Rectal smooth muscle tissue (tissue), 1 donor: ENCODE results near the gene GPR3.
A peak's percentile ranks its signal among the peaks of the same experiment; 100 is the strongest.
"Not testable (repeated sequence)": the region's sequence is repeated elsewhere in the genome, so short reads cannot be mapped to it uniquely, and the experiment has no call there.

ENCODE experiments used
- H3K27ac ChIP-seq: one replicate; pipeline ENCODE4 v1.7.0; 2013; ENCODE audit warnings: low read depth, low read length, inconsistent platforms
- H3K27me3 ChIP-seq: one replicate; pipeline ENCODE4 v1.7.0; 2013; ENCODE audit warnings: low read length; ENCODE audit not compliant: control insufficient read depth, insufficient read depth
- H3K36me3 ChIP-seq: one replicate; pipeline ENCODE4 v1.7.0; 2013; ENCODE audit warnings: low read length; ENCODE audit not compliant: control insufficient read depth, insufficient read depth
- H3K4me1 ChIP-seq: one replicate; pipeline ENCODE4 v1.7.0; 2013; ENCODE audit warnings: low read length; ENCODE audit not compliant: control insufficient read depth, insufficient read depth
- H3K4me3 ChIP-seq: one replicate; pipeline ENCODE4 v1.7.0; 2013; ENCODE audit warnings: low read length
- H3K9ac ChIP-seq: one replicate; pipeline ENCODE4 v1.7.0; 2013; ENCODE audit warnings: low read length

The GPR3 gene

GRCh38 chr1:27402349-27402754 lies 9.9 kb downstream of the GPR3 start:
- peaks cover 29% of the 10 kb centered on the region for H3K4me1 ChIP-seq
- peaks cover 8% of the 10 kb centered on the region for H3K36me3 ChIP-seq
- no peak overlapping the region for H3K9ac ChIP-seq
- no peaks in the 10 kb centered on the region for H3K27me3 ChIP-seq
- peak overlapping the region; percentile 76 for H3K27ac ChIP-seq
- no peak overlapping the region for H3K4me3 ChIP-seq

GRCh38 chr1:27403065-27403726 lies 10.8 kb downstream of the GPR3 start:
- H3K27ac ChIP-seq: peak overlapping the region; percentile 76
- H3K4me1 ChIP-seq: peaks cover 29% of the 10 kb centered on the region
- H3K27me3 ChIP-seq: no peaks in the 10 kb centered on the region
- no peak overlapping the region for H3K9ac ChIP-seq
- H3K4me3 ChIP-seq: no peak overlapping the region
- H3K36me3 ChIP-seq: peaks cover 14% of the 10 kb centered on the region

- Histone ChIP-seq H3K9ac (no peak overlapping the region), H3K36me3 (peaks cover 21% of the 10 kb centered on the region), H3K27ac (peak overlapping the region; percentile 76), H3K4me1 (peaks cover 29% of the 10 kb centered on the region), H3K27me3 (no peaks in the 10 kb centered on the region), H3K4me3 (no peak overlapping the region)
Observed at GRCh38 chr1:27403931-27404330, 11.5 kb downstream of the GPR3 start.

GRCh38 chr1:27405074-27405473 lies 12.7 kb downstream of the GPR3 start:
- Histone ChIP-seq H3K4me3 (no peak overlapping the region), H3K36me3 (peaks cover 23% of the 10 kb centered on the region), H3K27me3 (no peaks in the 10 kb centered on the region), H3K9ac (no peak overlapping the region), H3K4me1 (peaks cover 27% of the 10 kb centered on the region), H3K27ac (peak overlapping the region; percentile 45)

- H3K4me1 ChIP-seq: peaks cover 27% of the 10 kb centered on the region
- not testable (repeated sequence) for H3K4me3 ChIP-seq, H3K9ac ChIP-seq, H3K27me3 ChIP-seq, H3K27ac ChIP-seq
- peaks cover 29% of the 10 kb centered on the region for H3K36me3 ChIP-seq
Observed at GRCh38 chr1:27405598-27406361, 13.4 kb downstream of the GPR3 start.

GRCh38 chr1:27406362-27406680 lies 13.9 kb downstream of the GPR3 start:
- H3K27me3 ChIP-seq: no peaks in the 10 kb centered on the region
- peaks cover 34% of the 10 kb centered on the region for H3K36me3 ChIP-seq
- H3K27ac ChIP-seq: no peak overlapping the region
- H3K9ac ChIP-seq: no peak overlapping the region
- H3K4me1 ChIP-seq: peaks cover 27% of the 10 kb centered on the region
- no peak overlapping the region for H3K4me3 ChIP-seq

GRCh38 chr1:27406791-27407190 lies 14.4 kb downstream of the GPR3 start:
- not testable (repeated sequence) for H3K4me3 ChIP-seq, H3K27ac ChIP-seq, H3K9ac ChIP-seq, H3K27me3 ChIP-seq
- peaks cover 34% of the 10 kb centered on the region for H3K36me3 ChIP-seq
- H3K4me1 ChIP-seq: peaks cover 27% of the 10 kb centered on the region

GRCh38 chr1:27408151-27408550 lies 15.7 kb downstream of the GPR3 start:
- Histone ChIP-seq H3K4me3 (no peak overlapping the region), H3K4me1 (peaks cover 16% of the 10 kb centered on the region), H3K36me3 (peaks cover 44% of the 10 kb centered on the region), H3K9ac (no peak overlapping the region), H3K27ac (no peak overlapping the region), H3K27me3 (no peaks in the 10 kb centered on the region)

- H3K4me1 ChIP-seq: peaks cover 6% of the 10 kb centered on the region
- H3K9ac ChIP-seq: no peak overlapping the region
- H3K4me3 ChIP-seq: no peak overlapping the region
- no peaks in the 10 kb centered on the region for H3K27me3 ChIP-seq
- no peak overlapping the region for H3K27ac ChIP-seq
- peaks cover 49% of the 10 kb centered on the region for H3K36me3 ChIP-seq
Observed at GRCh38 chr1:27409669-27410068, 17.2 kb downstream of the GPR3 start.

GRCh38 chr1:27410709-27411108 lies 18.3 kb downstream of the GPR3 start:
- Histone ChIP-seq H3K27me3 (no peaks in the 10 kb centered on the region), H3K4me3 (no peak overlapping the region), H3K9ac (no peak overlapping the region), H3K36me3 (peaks cover 54% of the 10 kb centered on the region), H3K27ac (no peak overlapping the region), H3K4me1 (no peaks in the 10 kb centered on the region)

GRCh38 chr1:27412502-27412901 lies 20.1 kb downstream of the GPR3 start:
- Histone ChIP-seq H3K27ac (no peak overlapping the region), H3K4me3 (no peak overlapping the region), H3K9ac (no peak overlapping the region), H3K27me3 (no peaks in the 10 kb centered on the region), H3K36me3 (peaks cover 53% of the 10 kb centered on the region), H3K4me1 (peaks cover 11% of the 10 kb centered on the region)

GRCh38 chr1:27413004-27413403 lies 20.6 kb downstream of the GPR3 start:
- Histone ChIP-seq H3K4me3 (no peak overlapping the region), H3K4me1 (peaks cover 16% of the 10 kb centered on the region), H3K36me3 (peaks cover 50% of the 10 kb centered on the region), H3K27me3 (no peaks in the 10 kb centered on the region), H3K27ac (no peak overlapping the region), H3K9ac (no peak overlapping the region)

- no peak overlapping the region for H3K27ac ChIP-seq
- peaks cover 43% of the 10 kb centered on the region for H3K36me3 ChIP-seq
- peaks cover 23% of the 10 kb centered on the region for H3K4me1 ChIP-seq
- H3K27me3 ChIP-seq: no peaks in the 10 kb centered on the region
- H3K4me3 ChIP-seq: no peak overlapping the region
- no peak overlapping the region for H3K9ac ChIP-seq
Observed at GRCh38 chr1:27414091-27414490, 21.7 kb downstream of the GPR3 start.
